NCI-H2196 (cell line): Measurements from ENCODE around the gene DHRS7B.
A peak's percentile ranks its signal among the peaks of the same experiment; 100 is the strongest.
"Not testable (repeated sequence)": the region's sequence is repeated elsewhere in the genome, so short reads cannot be mapped to it uniquely, and the experiment has no call there.

Source experiments
- DNase-seq: peaks from one replicate; lab custom pipeline; 2025; ENCODE audit not compliant: unreplicated experiment; lab: John Stamatoyannopoulos, UW

Gene DHRS7B

GRCh38 chr17:21202512-21202911 is 75.7 kb downstream of the DHRS7B start:
- DNase-seq: no peak

- no peak for DNase-seq
Observed at GRCh38 chr17:21204935-21205334, 78.2 kb downstream of the DHRS7B start.

- DNase-seq: no peak
Observed at GRCh38 chr17:21208352-21208751, 81.6 kb downstream of the DHRS7B start.

GRCh38 chr17:21209511-21210175 is 82.9 kb downstream of the DHRS7B start:
- DNase-seq: peak; percentile 48

GRCh38 chr17:21210411-21211076 is 83.8 kb downstream of the DHRS7B start:
- no peak for DNase-seq

- no peak for DNase-seq
Observed at GRCh38 chr17:21211825-21212479, 85.2 kb downstream of the DHRS7B start.

GRCh38 chr17:21212826-21213637 is 86.3 kb downstream of the DHRS7B start:
- DNase-seq: no peak

GRCh38 chr17:21213638-21214014 is 86.9 kb downstream of the DHRS7B start:
- DNase-seq: no peak

GRCh38 chr17:21214015-21214776 is 87.4 kb downstream of the DHRS7B start, which contains the start of gene TMEM11:
Gene TMEM11 (minus strand): TSS chr17:21214161. CDS start chr17:21214152, 9 bp downstream.
- DNase-seq: peak; percentile 83

GRCh38 chr17:21214777-21215541 is 88.2 kb downstream of the DHRS7B start:
- no peak for DNase-seq

- DNase-seq: no peak
Observed at GRCh38 chr17:21215935-21216334, 89.2 kb downstream of the DHRS7B start.

- no peak for DNase-seq
Observed at GRCh38 chr17:21217346-21217745, 90.6 kb downstream of the DHRS7B start.

GRCh38 chr17:21218101-21218500 is 91.3 kb downstream of the DHRS7B start:
- DNase-seq: no peak

- no peak for DNase-seq
Observed at GRCh38 chr17:21218831-21219380, 92.1 kb downstream of the DHRS7B start.

GRCh38 chr17:21223086-21223485 is 96.3 kb downstream of the DHRS7B start:
- DNase-seq: no peak

- DNase-seq: not testable (repeated sequence)
Observed at GRCh38 chr17:21227277-21227676, 100.5 kb downstream of the DHRS7B start.

- DNase-seq: no peak
Observed at GRCh38 chr17:21228111-21228510, 101.3 kb downstream of the DHRS7B start.

- DNase-seq: no peak
Observed at GRCh38 chr17:21228845-21229244, 102.1 kb downstream of the DHRS7B start.

GRCh38 chr17:21231533-21231932 is 104.8 kb downstream of the DHRS7B start:
- DNase-seq: no peak
